HK-2 (cell line): ENCODE data around the gene RNH1.

Experiments
- DNase-seq: peaks from one replicate; pipeline ENCODE4 v3.0.0-alpha.2; 2018; ENCODE audit not compliant: unreplicated experiment

Gene RNH1

GRCh38 chr11:499201-500076 lies 7.6 kb downstream of the RNH1 start:
- no peak for DNase-seq

- DNase-seq: no peak
Measured at GRCh38 chr11:498297-499181, 8.5 kb downstream of the RNH1 start.

DNA sequence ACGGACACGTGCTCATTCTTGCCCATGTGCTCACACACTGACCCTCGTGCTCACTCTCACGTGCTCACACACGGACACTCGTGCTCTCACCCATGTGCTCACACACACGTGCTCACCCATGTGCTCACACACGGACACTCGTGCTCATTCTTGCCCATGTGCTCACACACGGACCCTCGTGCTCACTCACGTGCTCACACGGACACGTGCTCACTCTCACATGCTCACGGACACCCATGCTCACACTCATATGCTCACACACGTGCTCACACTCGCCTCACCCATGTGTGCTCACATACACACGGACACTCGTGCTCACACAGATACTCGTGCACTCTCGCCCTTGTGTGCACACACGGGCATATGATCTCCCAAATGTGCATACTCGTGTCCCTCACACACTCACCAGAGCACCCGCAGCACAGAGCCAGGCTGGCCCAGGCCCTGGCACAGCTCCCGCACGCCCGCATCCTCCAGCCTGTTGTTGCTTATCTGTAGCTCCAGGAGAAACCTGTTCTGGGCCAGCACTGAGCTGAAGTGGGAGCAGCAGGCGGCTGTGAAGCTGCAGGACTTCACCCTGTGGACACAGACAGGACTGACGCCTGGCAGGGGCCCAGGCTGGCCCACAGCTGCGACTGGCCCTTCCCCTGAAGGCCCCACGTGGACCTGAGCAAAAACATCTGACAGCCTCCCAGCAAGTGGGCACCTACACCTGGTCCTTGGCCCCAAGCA lies 9.3 kb downstream of the RNH1 start:
- DNase-seq: no peak

GRCh38 chr11:496834-497564 lies 10.0 kb downstream of the RNH1 start:
- no peak for DNase-seq

GRCh38 chr11:495537-495931 lies 11.5 kb downstream of the RNH1 start:
- no peak for DNase-seq

DNA sequence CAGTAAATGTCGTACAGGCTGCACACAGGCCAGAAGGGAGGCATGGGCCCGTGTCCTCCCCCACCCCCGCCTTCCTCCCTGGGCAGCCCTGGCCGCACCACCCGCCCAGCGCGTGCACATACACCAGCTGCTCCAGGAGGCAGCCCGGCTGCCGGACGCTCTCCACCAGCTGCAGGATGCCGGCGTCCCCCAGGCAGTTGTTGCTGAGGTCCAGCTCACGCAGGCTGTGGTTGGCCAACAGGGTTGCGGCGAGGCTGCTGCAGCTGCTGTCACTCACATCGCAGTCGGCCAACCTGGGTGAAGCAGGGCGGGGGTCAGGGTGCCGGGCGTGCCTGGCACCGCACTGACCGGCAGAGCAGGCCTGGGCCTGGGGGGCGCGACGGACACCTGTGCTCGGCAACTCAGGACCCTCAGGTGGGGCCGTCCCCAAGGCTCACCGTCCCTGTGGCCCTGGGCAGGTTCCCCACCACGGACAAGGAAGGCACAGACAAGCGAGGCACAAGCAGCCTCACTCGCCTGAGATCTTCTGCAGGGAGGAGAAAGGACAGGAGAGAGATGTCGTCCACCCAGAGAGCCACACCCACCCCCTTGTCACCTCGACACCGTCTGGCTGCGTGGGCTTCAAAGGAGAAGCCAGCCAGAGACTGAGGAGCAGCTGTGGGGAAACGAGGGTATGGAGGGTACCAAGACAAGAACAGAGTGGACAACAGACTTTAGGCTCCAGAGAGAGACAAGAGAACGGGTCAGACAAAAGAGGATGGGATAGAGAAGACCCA lies 12.1 kb downstream of the RNH1 start:
- DNase-seq: no peak

DNA sequence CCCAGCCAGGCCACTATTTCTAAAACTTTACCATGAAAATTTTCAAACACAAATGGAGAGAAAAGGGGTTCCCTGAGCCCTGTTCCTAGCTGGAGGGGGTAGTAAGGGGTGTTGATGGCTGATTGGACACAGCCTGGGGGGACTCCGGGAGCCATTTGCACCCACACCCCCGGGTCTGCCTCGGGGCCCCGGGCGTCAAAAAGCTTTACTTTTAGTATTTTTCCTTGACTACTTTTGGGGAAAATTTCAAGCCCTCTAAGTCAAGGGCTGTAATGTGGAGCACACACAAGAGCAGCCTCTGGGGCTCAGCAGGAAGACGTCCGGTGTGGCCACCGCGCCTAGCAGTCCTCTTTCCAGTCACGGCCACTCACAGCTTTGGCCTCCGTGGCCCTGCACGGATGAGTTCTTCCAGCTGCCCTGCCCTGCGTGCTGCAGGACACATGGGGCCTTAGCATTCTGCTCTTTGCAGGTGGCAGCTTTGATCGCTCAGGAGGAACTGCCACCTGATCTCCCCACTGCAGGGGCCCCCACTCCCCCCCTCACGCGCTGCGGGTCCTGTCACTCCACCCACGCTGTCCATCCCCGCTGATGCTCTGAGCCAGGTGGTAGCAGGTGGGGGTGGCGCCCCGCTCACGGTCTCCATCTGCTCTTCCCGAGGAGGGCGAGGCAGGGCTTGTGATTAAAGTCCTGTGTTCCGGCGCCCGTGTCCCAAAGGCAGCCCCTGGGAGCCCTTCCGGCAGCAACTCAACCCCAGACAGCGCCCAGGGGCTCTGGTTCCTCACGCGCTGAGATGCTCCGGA lies 14.4 kb downstream of the RNH1 start:
- DNase-seq: no peak

- DNase-seq: no peak
Measured at GRCh38 chr11:491358-491757, 15.7 kb downstream of the RNH1 start.

DNA sequence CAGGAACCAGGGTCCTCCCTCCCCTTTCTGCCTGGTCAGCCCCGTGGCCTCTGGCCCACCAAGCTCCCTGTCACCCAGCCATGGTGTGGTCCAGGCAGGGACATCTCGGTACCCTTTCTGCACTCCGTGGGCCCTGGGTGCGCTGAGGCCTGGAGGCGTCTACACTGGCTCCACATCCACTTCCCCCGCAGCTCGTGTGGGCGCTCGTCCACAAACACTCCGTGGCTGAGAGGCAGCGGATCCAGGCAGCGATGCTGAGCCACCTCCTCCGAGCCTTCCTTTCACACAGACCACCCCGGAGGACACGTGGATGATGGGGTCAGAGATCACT lies 16.1 kb downstream of the RNH1 start:
- DNase-seq: no peak

GRCh38 chr11:490186-490929 lies 16.7 kb downstream of the RNH1 start:
- no peak for DNase-seq

DNA sequence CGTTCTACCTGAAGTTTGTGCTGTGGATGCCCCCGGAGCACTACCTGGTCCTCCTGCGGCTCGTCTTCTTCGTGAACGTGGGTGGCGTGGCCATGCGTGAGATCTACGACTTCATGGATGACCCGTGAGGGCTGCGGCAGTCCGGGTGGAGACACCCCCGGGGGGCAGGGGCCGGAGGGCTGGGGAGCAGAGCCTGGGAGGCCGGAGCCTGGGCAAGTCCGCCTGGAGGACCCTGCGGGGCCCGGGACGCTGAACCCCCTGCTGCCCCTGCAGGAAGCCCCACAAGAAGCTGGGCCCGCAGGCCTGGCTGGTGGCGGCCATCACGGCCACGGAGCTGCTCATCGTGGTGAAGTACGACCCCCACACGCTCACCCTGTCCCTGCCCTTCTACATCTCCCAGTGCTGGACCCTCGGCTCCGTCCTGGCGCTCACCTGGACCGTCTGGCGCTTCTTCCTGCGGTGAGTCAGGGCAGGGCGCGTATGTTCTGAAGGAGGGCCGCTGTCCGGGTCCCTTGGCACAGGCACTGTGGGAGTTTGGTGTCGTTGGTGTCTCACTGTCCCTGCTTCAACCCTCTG lies 17.3 kb downstream of the RNH1 start:
- no peak for DNase-seq

DNA sequence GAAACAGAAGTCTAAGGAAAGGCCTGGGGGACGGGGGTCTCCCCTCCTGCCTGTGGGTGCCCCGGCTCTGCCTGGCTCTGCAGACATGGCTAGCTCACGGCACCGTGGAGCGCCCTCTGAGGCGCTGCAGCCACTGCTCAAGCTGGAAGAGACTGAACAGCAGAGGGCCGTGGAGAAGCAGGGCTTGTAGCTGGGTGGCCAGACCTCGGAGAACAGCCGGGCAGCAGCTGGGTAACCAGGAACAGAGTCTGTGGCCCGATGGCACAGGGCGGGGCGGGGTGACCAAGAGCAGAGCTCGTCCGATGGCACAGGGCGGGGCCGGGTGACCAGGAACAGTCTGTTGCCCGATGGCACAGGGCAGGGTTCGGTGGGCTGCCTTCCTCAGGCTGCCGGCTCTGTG lies 18.1 kb downstream of the RNH1 start:
- DNase-seq: no peak

- no peak for DNase-seq
Measured at GRCh38 chr11:488579-488978, 18.5 kb downstream of the RNH1 start.

DNA sequence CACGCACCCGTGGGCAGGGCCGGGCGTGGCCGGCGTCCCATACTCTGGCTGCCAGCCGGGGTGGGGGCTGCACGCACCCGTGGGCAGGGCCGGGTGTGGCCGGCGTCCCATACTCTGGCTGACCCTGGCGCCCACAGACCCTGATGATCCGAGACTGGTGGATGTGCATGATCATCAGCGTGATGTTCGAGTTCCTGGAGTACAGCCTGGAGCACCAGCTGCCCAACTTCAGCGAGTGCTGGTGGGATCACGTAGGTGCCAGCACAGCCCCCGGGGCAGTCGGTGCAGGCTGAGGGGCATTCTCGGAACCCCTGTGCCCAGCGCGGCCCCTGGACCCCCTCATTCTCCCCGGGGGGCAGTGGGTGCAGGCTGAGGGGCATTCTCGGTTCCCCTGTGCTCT lies 19.0 kb downstream of the RNH1 start:
- DNase-seq: no peak

GRCh38 chr11:487571-488021 lies 19.4 kb downstream of the RNH1 start:
- DNase-seq: no peak

GRCh38 chr11:486189-486588 lies 20.9 kb downstream of the RNH1 start:
- no peak for DNase-seq

- no peak for DNase-seq
Measured at GRCh38 chr11:484616-485015, 22.4 kb downstream of the RNH1 start.

GRCh38 chr11:479311-479710 lies 27.7 kb downstream of the RNH1 start:
- DNase-seq: no peak
